ENCODE measurements around the gene VAV2.
"Not testable (repeated sequence)": the region's sequence is repeated elsewhere in the genome, so short reads cannot be mapped to it uniquely, and the experiment has no call there.

The VAV2 gene

GRCh38 chr9:133968428-133968827 is 23.7 kb downstream of the VAV2 start:
- DNase-seq = no peak

- DNase-seq = no peak
Measured at GRCh38 chr9:133967024-133967741, 24.9 kb downstream of the VAV2 start.

GRCh38 chr9:133964463-133964862 is 27.7 kb downstream of the VAV2 start:
- DNase-seq = no peak

DNA sequence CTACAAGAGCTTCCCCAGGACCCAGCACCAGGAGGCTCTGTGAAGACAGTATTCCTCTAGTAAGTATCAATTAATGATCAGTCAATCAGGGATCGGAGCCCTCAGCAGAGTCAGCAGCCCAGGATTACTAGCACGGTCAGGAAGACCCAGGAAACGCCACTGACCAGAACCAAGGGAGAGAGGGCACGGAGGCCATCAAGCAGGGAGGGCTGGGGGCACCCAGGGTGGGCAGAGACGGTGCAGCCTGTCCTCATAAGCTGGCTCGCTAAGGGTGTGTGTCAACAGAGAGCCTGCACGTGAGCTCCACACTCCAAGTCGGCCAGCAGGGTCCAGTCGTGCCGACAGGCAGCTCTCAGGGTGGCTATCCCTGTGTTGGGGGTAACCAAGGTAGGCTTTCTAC is 29.0 kb downstream of the VAV2 start:
- no peak for DNase-seq

- DNase-seq = no peak
Measured at GRCh38 chr9:133962341-133962740, 29.8 kb downstream of the VAV2 start.

- no peak for DNase-seq
Measured at GRCh38 chr9:133961226-133962165, 30.6 kb downstream of the VAV2 start.

GRCh38 chr9:133960568-133961129 is 31.5 kb downstream of the VAV2 start:
- no peak for DNase-seq

DNA sequence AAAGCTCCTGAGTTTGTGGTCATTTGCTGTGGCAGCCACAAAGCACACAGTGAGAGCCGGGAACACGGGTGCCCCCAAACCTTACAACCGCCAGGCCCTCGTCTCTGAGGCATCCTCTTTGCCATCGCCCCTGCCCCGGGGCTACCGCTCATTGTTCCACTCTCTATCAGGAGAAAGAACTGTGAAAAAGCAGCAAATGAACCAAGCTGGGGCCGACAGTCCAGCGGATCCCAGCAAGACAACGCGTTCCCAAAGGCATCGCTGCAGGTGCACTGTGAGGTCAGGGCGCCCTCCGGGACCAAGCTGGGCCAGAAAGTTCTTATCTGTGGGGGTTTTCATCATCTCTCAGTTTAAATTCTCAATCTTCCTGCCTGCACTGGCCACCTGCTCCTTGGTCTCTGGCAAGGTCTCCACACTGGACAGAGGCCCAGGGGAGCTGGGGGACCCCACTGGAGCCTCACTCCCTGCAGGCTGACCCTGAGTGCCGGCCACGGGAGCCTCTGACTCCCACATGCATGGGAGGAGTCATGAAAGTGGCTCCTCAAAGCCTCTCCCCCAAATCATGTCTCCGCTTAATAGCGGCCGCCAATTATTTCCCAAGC is 32.1 kb downstream of the VAV2 start:
- no peak for DNase-seq

- no peak for DNase-seq
Measured at GRCh38 chr9:133959171-133959570, 33.0 kb downstream of the VAV2 start.

GRCh38 chr9:133958756-133959155 is 33.4 kb downstream of the VAV2 start:
- no peak for DNase-seq

GRCh38 chr9:133957772-133958171 is 34.4 kb downstream of the VAV2 start:
- DNase-seq = not testable (repeated sequence)

DNA sequence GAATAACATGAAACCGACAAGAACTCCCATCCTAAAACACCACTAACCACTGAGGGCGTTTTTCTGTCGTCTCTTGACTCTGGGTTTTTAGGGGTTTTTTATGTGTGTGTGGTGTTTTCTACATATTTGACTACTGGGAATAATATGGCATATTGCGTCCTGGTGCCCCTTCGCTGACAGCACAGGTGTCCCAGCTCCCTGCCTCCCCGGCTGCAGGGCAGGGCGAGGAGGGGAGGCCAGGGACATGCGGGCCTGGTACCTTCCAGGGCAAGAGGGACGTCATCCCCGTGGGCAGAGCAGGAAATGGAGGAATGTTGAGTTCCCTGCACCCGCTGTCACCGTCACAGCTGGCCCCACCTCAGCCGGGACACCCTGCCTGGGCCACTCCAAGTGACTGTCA is 34.8 kb downstream of the VAV2 start:
- no peak for DNase-seq

GRCh38 chr9:133956520-133957076 is 35.5 kb downstream of the VAV2 start:
- no peak for DNase-seq

- no peak for DNase-seq
Measured at GRCh38 chr9:133955821-133956411, 36.2 kb downstream of the VAV2 start.

- DNase-seq = no peak
Measured at GRCh38 chr9:133954862-133955529, 37.1 kb downstream of the VAV2 start.

DNA sequence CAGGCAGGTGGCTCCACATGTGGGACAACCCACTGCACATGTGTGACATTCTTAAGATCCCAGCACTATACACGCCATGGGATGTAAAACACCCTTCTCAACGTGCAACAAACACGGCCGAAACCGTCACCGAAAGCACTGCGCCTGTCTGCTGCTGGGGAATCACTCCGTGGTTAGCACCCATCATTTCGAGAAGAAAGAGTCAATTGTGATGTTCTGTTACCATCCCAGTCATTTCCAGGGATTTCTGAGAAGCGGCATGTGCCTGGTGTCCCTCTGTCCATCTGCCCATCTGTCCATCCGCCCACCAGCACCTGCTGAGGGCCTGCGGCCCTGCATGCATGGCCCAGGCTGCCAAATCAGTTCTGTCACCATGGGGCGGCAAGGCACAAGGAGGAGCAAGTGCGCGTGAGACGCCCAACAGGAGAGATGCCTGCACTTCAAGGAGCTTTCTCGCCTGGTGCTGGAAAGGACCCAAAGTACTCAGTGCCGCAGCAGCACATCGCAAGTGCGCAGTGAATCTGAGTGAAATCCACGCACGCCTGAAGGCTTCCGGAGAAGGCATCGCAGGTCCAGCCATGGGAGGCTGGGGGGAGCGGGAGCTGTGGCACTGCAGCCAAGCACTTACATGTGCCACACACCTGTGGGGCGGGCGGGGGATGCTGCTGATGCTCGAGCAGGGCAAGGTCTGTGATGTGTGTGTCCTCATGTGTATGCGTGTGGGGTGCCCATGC is 38.0 kb downstream of the VAV2 start:
- no peak for DNase-seq

DNA sequence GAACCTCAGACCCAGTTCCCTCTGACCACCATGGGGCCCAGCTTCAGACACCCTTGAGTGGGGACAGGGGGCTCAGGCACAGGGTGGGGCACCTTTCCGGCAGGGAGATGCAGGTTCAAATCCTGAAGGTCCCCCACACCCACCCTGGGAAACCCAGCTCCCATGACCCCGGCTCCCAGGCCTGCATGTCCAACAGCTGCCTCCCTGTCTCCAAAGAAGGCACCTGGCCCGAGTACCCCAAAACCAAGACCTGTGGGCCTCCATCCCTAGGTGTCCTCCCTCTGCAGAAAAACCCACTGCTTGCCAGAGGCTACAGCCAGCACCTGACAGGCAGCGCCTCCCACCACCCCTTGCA is 38.5 kb downstream of the VAV2 start:
- no peak for DNase-seq

DNA sequence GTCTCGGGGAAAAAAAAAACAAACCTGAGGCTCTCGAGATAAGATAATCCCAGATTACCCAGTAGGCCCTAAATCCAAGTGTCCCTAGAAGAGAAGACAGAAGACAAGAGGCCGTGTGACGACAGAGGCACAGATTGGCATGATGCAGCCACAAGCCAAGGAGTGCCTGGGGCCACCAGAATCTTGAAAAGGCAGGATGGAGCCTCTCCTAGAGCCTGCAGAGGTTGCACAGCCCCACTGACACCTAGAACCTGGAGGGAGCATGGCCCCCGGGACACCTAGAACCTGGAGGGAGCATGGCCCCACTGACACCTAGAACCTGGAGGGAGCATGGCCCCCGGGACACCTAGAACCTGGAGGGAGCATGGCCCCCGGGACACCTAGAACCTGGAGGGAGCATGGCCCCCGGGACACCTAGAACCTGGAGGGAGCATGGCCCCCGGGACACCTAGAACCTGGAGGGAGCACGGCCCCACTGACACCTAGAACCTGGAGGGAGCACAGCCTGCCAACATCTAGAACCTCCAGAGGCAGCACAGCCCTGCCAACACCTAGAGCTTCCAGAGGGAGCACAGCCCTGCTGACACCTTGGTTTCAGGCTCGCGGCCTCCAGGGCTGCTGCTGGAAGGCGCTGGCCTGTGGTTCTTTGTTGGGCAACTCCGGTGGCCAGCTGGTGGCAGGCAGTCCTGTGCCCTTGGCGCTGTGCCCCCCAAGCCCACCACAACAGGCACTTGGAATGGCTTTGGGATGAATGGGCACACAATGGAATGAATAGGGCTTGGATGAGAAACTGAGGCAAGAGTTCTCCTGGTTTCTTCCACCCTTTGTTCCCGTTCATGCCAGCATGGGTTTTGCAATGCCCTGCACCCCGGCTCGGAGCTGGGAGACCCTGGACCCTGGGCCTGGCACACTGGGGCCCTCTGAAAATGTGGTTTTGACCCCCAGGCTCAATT is 39.2 kb downstream of the VAV2 start:
- DNase-seq = no peak

- DNase-seq = no peak
Measured at GRCh38 chr9:133951265-133951664, 40.9 kb downstream of the VAV2 start.

DNA sequence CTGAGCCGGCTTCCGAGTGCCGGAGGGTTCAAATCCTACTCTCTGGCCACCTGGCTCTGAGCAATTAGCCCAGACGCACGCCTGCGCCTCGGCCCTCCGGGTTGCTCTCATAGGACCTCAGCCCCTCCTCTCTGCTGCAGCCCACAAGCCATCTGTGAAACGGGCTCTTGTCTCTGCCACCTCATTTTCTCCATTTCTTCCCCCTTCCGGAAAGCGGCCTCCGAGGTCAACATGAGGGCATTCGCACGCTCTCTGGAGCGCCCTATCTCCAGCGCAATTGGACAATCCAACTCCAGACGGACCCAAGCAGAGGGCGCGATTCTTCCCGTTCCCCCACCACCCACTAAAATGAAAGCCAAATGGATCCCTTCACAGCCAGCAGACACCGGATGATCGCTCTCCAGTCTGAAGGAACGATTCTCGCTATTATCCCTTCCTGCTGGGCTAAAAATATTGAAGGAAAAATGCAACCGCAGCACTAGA is 41.5 kb downstream of the VAV2 start:
- no peak for DNase-seq
